Fibroblast of lung (primary cell): ENCODE data around the gene KLHDC4. TPM values are rescaled to one million over a fixed set of nuclear protein-coding genes. Genes with fewer than 3 reads are reported as not detected.

ENCODE experiments used
- DNase-seq, 2 donors: peaks; one replicate each; pipeline versions ENCODE4 v3.0.0 to v3.0.0-alpha.2; 2010; ENCODE audit warnings: low read depth in 2 of 2
- H2AFZ ChIP-seq: 2 replicates; pipeline ENCODE4 v1.5.1; 2012; ENCODE audit warnings: low read length, control low read depth, inconsistent platforms
- H3K27ac ChIP-seq: 2 replicates; pipeline ENCODE4 v1.5.1; 2011; ENCODE audit warnings: low read length, control low read depth; ENCODE audit not compliant: insufficient read depth
- H3K27me3 ChIP-seq: 2 replicates; pipeline ENCODE4 v1.5.1; 2011; ENCODE audit warnings: mild to moderate bottlenecking, low read length; ENCODE audit not compliant: control insufficient read depth, insufficient read depth
- H3K36me3 ChIP-seq: 2 replicates; pipeline ENCODE4 v1.5.1; 2011; ENCODE audit warnings: low read length; ENCODE audit not compliant: control insufficient read depth, insufficient read depth
- H3K4me1 ChIP-seq: 2 replicates; pipeline ENCODE4 v1.5.1; 2011; ENCODE audit warnings: low read length; ENCODE audit not compliant: control insufficient read depth, insufficient read depth; ENCODE audit errors: extremely low read depth
- H3K4me2 ChIP-seq: 2 replicates; pipeline ENCODE4 v1.5.1; 2011; ENCODE audit warnings: low read length, control low read depth; ENCODE audit not compliant: insufficient read depth; ENCODE audit errors: extremely low read depth
- H3K4me3 ChIP-seq, 4 experiments: fragments of 200-600 bp in 1 of 4; sonication (generic) in 1 of 4; replicated peaks in 1 of 4; 2 replicates each; pipeline ENCODE4 v1.5.1; 2011 to 2016; ENCODE audit warnings: low read length in 4 of 4, low read depth in 3 of 4, mild to moderate bottlenecking in 3 of 4, control low read depth in 2 of 4, inconsistent platforms in 1 of 4, mixed read lengths in 1 of 4; ENCODE audit not compliant: insufficient read depth in 1 of 4; ENCODE audit errors: control extremely low read depth in 1 of 4
- H3K79me2 ChIP-seq: 2 replicates; pipeline ENCODE4 v1.5.1; 2012; ENCODE audit warnings: mild to moderate bottlenecking, low read length, inconsistent platforms; ENCODE audit not compliant: control insufficient read depth, insufficient read depth
- H3K9ac ChIP-seq: 2 replicates; pipeline ENCODE4 v1.5.1; 2011; ENCODE audit warnings: mild to moderate bottlenecking, low read length, control low read depth; ENCODE audit not compliant: insufficient read depth
- H3K9me3 ChIP-seq: 2 replicates; pipeline ENCODE4 v1.5.1; 2012; ENCODE audit warnings: low read depth, low read length; ENCODE audit not compliant: control insufficient read depth, insufficient read depth
- H4K20me1 ChIP-seq: 2 replicates; pipeline ENCODE4 v1.5.1; 2011; ENCODE audit warnings: low read length; ENCODE audit not compliant: control insufficient read depth, insufficient read depth; ENCODE audit errors: extremely low read depth
- EZH2 ChIP-seq: IDR thresholded peaks from 2 replicates; pipeline ENCODE4 v1.5.1; 2012; ENCODE audit warnings: low read length, control low read depth, mild to moderate bottlenecking; ENCODE audit errors: missing control alignments
- polyA plus RNA-seq, 2 donors: library from polyadenylated mRNA; depleted of rRNA in 1 of 2; stranded (reverse) in 1 of 2; unstranded in 1 of 2; fragments of >200 nt; gene quantifications; 2 replicates each; pipeline ENCODE4 v1.2.1, GENCODE V29; 2011 to 2012; ENCODE audit warnings: missing spikeins in 1 of 2
- total RNA-seq: library from RNA; depleted of rRNA; stranded (reverse); fragments of >200 nt; gene quantifications from 2 replicates; pipeline ENCODE4 v1.2.1, GENCODE V29; 2014
- TF ChIP-seq, protein P1 (sequence below), 2 donors: IDR thresholded peaks in 1 of 2; conservative IDR thresholded peaks in 1 of 2; 1 replicate in 1 of 2; 2 replicates in 1 of 2; pipeline ENCODE4 v1.5.1; 2011 to 2012; ENCODE audit warnings: low read length in 2 of 2, control low read depth in 1 of 2, inconsistent platforms in 1 of 2, low read depth in 1 of 2, mild to moderate bottlenecking in 1 of 2

The KLHDC4 gene
- total and polyA plus RNA-seq, 2 donors (not counting 1 experiment from before 2014, with no cell fraction given): 7.3 to 17.8 TPM

DNA sequence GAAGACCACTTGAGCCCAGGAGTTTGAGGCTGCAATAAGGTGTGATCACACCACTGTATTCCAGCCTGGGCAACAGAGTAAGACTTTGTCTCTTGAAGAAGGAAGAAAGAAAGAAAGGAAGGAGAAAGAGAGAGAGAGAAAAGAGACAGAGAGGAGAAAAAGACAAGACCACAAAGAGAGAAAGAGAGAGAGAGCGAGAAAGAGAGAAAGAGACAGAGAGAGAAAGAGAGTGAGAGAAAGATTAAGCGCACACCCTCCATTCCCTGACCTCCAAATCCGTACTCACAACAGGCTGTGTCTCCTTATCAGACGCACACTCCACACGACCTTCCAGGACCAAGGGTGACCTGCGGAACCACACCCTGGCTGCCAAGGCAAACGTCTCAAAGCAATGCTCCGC is 19.6 kb downstream of the KLHDC4 start:
- no peaks in the 10 kb centered on the region for H3K79me2 ChIP-seq
- no peaks in the 10 kb centered on the region for H3K9me3 ChIP-seq
- H3K27me3 ChIP-seq: no peaks in the 10 kb centered on the region
- no peak overlapping the region for H3K4me2 ChIP-seq
- H3K4me1 ChIP-seq: no peaks in the 10 kb centered on the region
- H4K20me1 ChIP-seq: no peaks in the 10 kb centered on the region
- TF ChIP-seq EZH2: no peak
- TF ChIP-seq, protein P1, sequence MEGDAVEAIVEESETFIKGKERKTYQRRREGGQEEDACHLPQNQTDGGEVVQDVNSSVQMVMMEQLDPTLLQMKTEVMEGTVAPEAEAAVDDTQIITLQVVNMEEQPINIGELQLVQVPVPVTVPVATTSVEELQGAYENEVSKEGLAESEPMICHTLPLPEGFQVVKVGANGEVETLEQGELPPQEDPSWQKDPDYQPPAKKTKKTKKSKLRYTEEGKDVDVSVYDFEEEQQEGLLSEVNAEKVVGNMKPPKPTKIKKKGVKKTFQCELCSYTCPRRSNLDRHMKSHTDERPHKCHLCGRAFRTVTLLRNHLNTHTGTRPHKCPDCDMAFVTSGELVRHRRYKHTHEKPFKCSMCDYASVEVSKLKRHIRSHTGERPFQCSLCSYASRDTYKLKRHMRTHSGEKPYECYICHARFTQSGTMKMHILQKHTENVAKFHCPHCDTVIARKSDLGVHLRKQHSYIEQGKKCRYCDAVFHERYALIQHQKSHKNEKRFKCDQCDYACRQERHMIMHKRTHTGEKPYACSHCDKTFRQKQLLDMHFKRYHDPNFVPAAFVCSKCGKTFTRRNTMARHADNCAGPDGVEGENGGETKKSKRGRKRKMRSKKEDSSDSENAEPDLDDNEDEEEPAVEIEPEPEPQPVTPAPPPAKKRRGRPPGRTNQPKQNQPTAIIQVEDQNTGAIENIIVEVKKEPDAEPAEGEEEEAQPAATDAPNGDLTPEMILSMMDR (conservative IDR thresholded peaks at IDR 0.05 in 1 of 2, IDR thresholded peaks at IDR 0.05 in 1 of 2; ENCODE audit: low read depth in 1 of 2, low read length in 2 of 2): no peak
- DNase-seq: no peak
- H3K27ac ChIP-seq: no peak overlapping the region
- peaks cover 9% of the 10 kb centered on the region for H3K36me3 ChIP-seq
- no peak overlapping the region for H3K9ac ChIP-seq
- H2AFZ ChIP-seq: no peak overlapping the region
- no peak overlapping the region for H3K4me3 ChIP-seq

- H2AFZ ChIP-seq: no peak overlapping the region
- no peak for TF ChIP-seq EZH2
- TF ChIP-seq, protein P1 (conservative IDR thresholded peaks at IDR 0.05 in 1 of 2, IDR thresholded peaks at IDR 0.05 in 1 of 2; ENCODE audit: low read depth in 1 of 2, low read length in 2 of 2): no peak
- H3K79me2 ChIP-seq: no peaks in the 10 kb centered on the region
- H3K27me3 ChIP-seq: no peaks in the 10 kb centered on the region
- no peak overlapping the region for H3K4me3 ChIP-seq
- no peak overlapping the region for H3K27ac ChIP-seq
- no peak for DNase-seq
- H3K9ac ChIP-seq: no peak overlapping the region
- H3K4me2 ChIP-seq: no peak overlapping the region
- H4K20me1 ChIP-seq: no peaks in the 10 kb centered on the region
- H3K36me3 ChIP-seq: peaks cover 9% of the 10 kb centered on the region
- H3K9me3 ChIP-seq: no peaks in the 10 kb centered on the region
- H3K4me1 ChIP-seq: peaks cover 5% of the 10 kb centered on the region
Measured at GRCh38 chr16:87744750-87745514, 20.9 kb downstream of the KLHDC4 start.

DNA sequence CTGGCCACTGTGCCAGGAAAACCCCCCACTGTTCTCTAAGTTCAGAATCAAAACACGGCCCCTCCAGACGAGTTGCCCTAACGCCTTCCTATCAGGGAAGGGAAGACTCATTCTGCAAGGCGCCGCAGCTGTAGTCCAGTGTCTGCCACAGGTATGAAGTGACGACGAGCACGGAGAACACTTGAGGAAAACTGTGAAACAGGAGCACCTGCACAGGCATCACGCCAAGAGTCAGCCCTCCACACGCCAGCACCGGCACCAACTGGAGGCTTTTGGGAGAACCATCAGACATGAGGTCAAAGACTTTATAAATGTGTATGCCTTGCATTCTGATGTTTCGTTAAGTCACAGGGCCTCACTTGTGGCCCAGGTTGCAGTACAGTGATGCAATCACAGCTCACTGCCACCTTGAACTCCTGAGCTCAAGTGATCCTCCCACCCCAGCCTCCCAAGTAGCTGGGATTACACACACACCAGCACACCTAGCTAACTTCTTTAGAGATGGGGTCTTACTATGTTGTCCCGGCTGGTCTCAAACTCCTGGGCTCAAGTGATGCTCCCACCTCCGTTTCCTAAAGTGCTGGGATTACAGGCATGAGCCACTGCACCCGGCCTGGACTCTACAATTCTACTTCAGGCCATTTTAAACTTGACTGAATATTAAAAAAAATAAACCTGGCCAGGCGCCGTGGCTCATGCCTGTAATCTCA is 22.9 kb downstream of the KLHDC4 start:
- Histone ChIP-seq H3K4me3 (no peak overlapping the region), H3K9ac (no peak overlapping the region), H3K27me3 (no peaks in the 10 kb centered on the region), H3K4me2 (no peak overlapping the region), H3K27ac (no peak overlapping the region), H3K36me3 (peaks cover 9% of the 10 kb centered on the region), H3K9me3 (no peaks in the 10 kb centered on the region), H2AFZ (no peak overlapping the region), H3K4me1 (peaks cover 5% of the 10 kb centered on the region), H3K79me2 (no peaks in the 10 kb centered on the region), H4K20me1 (no peaks in the 10 kb centered on the region)
- no peak for DNase-seq
- TF ChIP-seq, protein P1 (conservative IDR thresholded peaks at IDR 0.05 in 1 of 2, IDR thresholded peaks at IDR 0.05 in 1 of 2; ENCODE audit: low read depth in 1 of 2, low read length in 2 of 2): no peak
- TF ChIP-seq EZH2: no peak
